ENCODE measurements around the gene CRACDL.

- TF ChIP-seq ESRRG (CRISPR knock-in tag; IDR thresholded peaks at IDR 0.05) (no peak), RARB (CRISPR knock-in tag; IDR thresholded peaks at IDR 0.05) (no peak), ZNF565 (CRISPR knock-in tag; conservative IDR thresholded peaks at IDR 0.05; ENCODE audit: low read depth) (no peak), ZFP3 (CRISPR knock-in tag; IDR thresholded peaks at IDR 0.05) (no peak)
These were observed 26.5 kb downstream of the CRACDL start for GRCh38 chr2:98909317-98910211.

Data from SK-N-SH treated with all-trans-retinoic acid at 6 μM for 48 hours (cell line).